Breast epithelium (tissue), 4 donors: ENCODE results near the gene SMIM33. TPM values are rescaled to one million over a fixed set of nuclear protein-coding genes. Genes with fewer than 3 reads are reported as not detected.

ENCODE experiments used
- DNase-seq, 2 donors: peaks; one replicate each; pipeline ENCODE4 v3.0.0-alpha.2; 2019; ENCODE audit warnings: low spot score in 2 of 2
- H3K27ac ChIP-seq, 2 donors: fragments of 200-600 bp; sonication (generic) in 1 of 2; one replicate each; pipeline ENCODE4 v1.5.1; 2016 to 2019; ENCODE audit warnings: mild to moderate bottlenecking in 1 of 2
- H3K27me3 ChIP-seq, 2 donors: fragments of 200-600 bp; sonication (generic) in 1 of 2; one replicate each; pipeline versions ENCODE4 v1.5.1 to v1.6.0; 2017 to 2019; ENCODE audit warnings: control low read depth in 1 of 2, mild to moderate bottlenecking in 1 of 2
- H3K36me3 ChIP-seq: fragments of 200-600 bp; one replicate; pipeline ENCODE4 v1.5.1; 2019
- H3K4me1 ChIP-seq, 2 donors: fragments of 200-600 bp; sonication (generic); one replicate each; pipeline ENCODE4 v1.5.1; 2016 to 2019; ENCODE audit warnings: control low read depth in 1 of 2
- H3K4me3 ChIP-seq, 3 donors: fragments of 200-600 bp; sonication (generic); 1 replicate in 2 of 3; 2 replicates in 1 of 3; pipeline ENCODE4 v1.5.1; 2016 to 2019; ENCODE audit warnings: mild to moderate bottlenecking in 3 of 3, moderate library complexity in 2 of 3
- H3K9me3 ChIP-seq, 2 donors: fragments of 200-600 bp; sonication (generic) in 1 of 2; one replicate each; pipeline ENCODE4 v1.5.1; 2016 to 2019; ENCODE audit warnings: control low read depth in 1 of 2
- CTCF ChIP-seq, 3 donors: fragments of 450-650 bp; IDR thresholded peaks; one replicate each; pipeline ENCODE4 v1.5.1; 2016 to 2017; ENCODE audit warnings: antibody characterized with exemption in 3 of 3, mild to moderate bottlenecking in 3 of 3, moderate library complexity in 3 of 3
- POLR2A ChIP-seq: fragments of 450-650 bp; IDR thresholded peaks from one replicate; pipeline ENCODE4 v1.6.1; 2016; ENCODE audit warnings: antibody characterized with exemption, mild to moderate bottlenecking, moderate library complexity
- POLR2AphosphoS5 ChIP-seq, 3 donors: sonication (generic); formaldehyde crosslinking; IDR thresholded peaks; one replicate each; pipeline ENCODE4 v1.6.1; 2017; ENCODE audit warnings: antibody characterized with exemption in 3 of 3
- intact Hi-C: fragments of 100-400 bp; cut with DNase I; formaldehyde crosslinking; loops from one replicate; pipeline ENCODE4 v1.15.1; 2023; ENCODE audit warnings: low total_unique reads
- total RNA-seq, 3 donors: library from RNA; depleted of rRNA; stranded (reverse); fragments of >200 nt; gene quantifications; one replicate each; pipeline ENCODE4 v1.1.0, GENCODE V29; 2016

Gene SMIM33
- total RNA-seq = not detected

GRCh38 chr5:139470821-139471300 lies at the start of gene SMIM33:
Gene SMIM33 (plus strand): TSS chr5:139471004. CDS start chr5:139471122, 118 bp downstream.
- H3K9me3 ChIP-seq = no peaks in the 10 kb centered on the region
- H3K27me3 ChIP-seq = no peaks in the 10 kb centered on the region
- intact Hi-C loops = no loop called here
- no peak for DNase-seq
- H3K4me1 ChIP-seq = peaks cover 0 to 3% of the 10 kb centered on the region in 2 donors
- no peaks in the 10 kb centered on the region for H3K36me3 ChIP-seq
- H3K4me3 ChIP-seq = no peak within 1 kb of the TSS
- TF ChIP-seq POLR2AphosphoS5 (IDR thresholded peaks at IDR 0.05) (no peak), CTCF (IDR thresholded peaks at IDR 0.05) (no peak)
- peak within 1 kb of the TSS in 1 of 2 donors; percentile 35 for H3K27ac ChIP-seq

- H3K9me3 ChIP-seq = no peaks in the 10 kb centered on the region
- no peak overlapping the region for H3K4me3 ChIP-seq
- H3K27ac ChIP-seq = no peak overlapping the region
- DNase-seq = no peak
- H3K27me3 ChIP-seq = no peaks in the 10 kb centered on the region
- no peaks in the 10 kb centered on the region for H3K36me3 ChIP-seq
- TF ChIP-seq POLR2AphosphoS5 (IDR thresholded peaks at IDR 0.05) (no peak), CTCF (IDR thresholded peaks at IDR 0.05) (peak; percentile 61 to 82 (median 79)), POLR2A (no peak)
- intact Hi-C loops = no loop called here
- H3K4me1 ChIP-seq = no peaks in the 10 kb centered on the region
Observed at GRCh38 chr5:139422307-139422893, 48.4 kb upstream of the SMIM33 start.

GRCh38 chr5:139425497-139425896 lies 45.3 kb upstream of the SMIM33 start:
- H3K36me3 ChIP-seq = no peaks in the 10 kb centered on the region
- no peaks in the 10 kb centered on the region for H3K9me3 ChIP-seq
- intact Hi-C loops = no loop called here
- no peak overlapping the region for H3K27ac ChIP-seq
- no peaks in the 10 kb centered on the region for H3K4me1 ChIP-seq
- no peak for TF ChIP-seq POLR2AphosphoS5 (IDR thresholded peaks at IDR 0.05)
- no peak for TF ChIP-seq POLR2A
- TF ChIP-seq CTCF (IDR thresholded peaks at IDR 0.05) = no peak
- DNase-seq = no peak
- no peak overlapping the region for H3K4me3 ChIP-seq
- H3K27me3 ChIP-seq = no peaks in the 10 kb centered on the region

GRCh38 chr5:139426203-139426885 lies 44.5 kb upstream of the SMIM33 start:
- Histone ChIP-seq H3K9me3 (no peaks in the 10 kb centered on the region), H3K27ac (no peak overlapping the region), H3K4me1 (no peaks in the 10 kb centered on the region), H3K27me3 (no peaks in the 10 kb centered on the region), H3K4me3 (no peak overlapping the region), H3K36me3 (no peaks in the 10 kb centered on the region)
- intact Hi-C loops = no loop called here
- TF ChIP-seq POLR2A (no peak), POLR2AphosphoS5 (IDR thresholded peaks at IDR 0.05) (no peak), CTCF (IDR thresholded peaks at IDR 0.05) (no peak)
- no peak for DNase-seq

GRCh38 chr5:139430015-139430414 lies 40.8 kb upstream of the SMIM33 start:
- no peak for DNase-seq
- Histone ChIP-seq H3K4me1 (no peaks in the 10 kb centered on the region), H3K9me3 (no peaks in the 10 kb centered on the region), H3K4me3 (no peak overlapping the region), H3K36me3 (no peaks in the 10 kb centered on the region), H3K27me3 (no peaks in the 10 kb centered on the region), H3K27ac (no peak overlapping the region)
- no peak for TF ChIP-seq POLR2A
- TF ChIP-seq CTCF (IDR thresholded peaks at IDR 0.05) = no peak
- no peak for TF ChIP-seq POLR2AphosphoS5 (IDR thresholded peaks at IDR 0.05)
- intact Hi-C loops = no loop called here
